ENCODE results near the gene CTNNA1. TPM values are rescaled to one million over a fixed set of nuclear protein-coding genes. Genes with fewer than 3 reads are reported as not detected.
A peak's percentile ranks its signal among the peaks of the same experiment; 100 is the strongest.

The CTNNA1 gene
- total RNA-seq, 2 donors from 2014 or later, result 107 to 140 TPM

DNA sequence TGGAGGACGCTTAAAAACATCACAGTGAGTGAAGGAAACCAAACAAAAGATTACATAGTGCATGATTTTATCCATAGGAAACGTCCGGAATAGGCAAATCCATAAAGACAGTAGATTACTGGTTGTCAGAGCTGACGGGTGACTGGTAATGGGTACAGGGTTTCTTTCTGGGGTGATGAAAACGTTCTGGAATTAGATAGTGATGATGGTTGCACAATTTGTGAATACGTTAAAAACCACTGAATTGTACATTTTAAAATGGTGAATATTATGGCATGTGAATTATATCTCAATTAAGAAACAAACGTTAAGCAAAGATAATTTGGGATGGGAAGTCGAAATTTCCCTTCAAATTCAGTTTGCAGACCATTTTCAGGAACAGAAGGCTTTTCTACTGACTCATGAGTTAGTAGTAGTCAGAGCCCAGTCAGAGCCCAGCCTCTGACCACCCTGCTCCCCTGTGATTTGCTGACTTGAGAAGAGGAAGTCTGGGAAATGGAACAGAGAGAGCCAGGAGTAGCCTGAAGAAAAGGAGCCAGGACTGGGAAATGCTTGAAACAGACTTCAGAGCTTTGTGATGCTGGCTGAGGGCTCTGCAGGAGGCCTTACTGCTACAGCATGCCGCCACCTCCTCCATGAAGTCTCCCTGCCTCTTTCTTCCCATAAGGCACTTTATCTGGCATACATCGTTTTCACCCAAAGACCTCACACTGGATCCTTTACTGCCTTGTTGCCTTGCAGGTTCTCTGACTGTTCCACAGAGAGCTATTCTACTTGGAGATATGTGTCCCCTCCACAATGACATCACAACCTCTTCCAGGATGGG, 46.4 kb upstream of the CTNNA1 start:
- intact Hi-C loops (cut with DNase I), result no loop called here
- peaks cover 4% of the 10 kb centered on the region for H3K4me1 ChIP-seq
- DNase-seq (peak in 2 of 4 donors; percentile 12 to 43), ATAC-seq (no peak)
- H3K9me3 ChIP-seq, result no peaks in the 10 kb centered on the region
- TF ChIP-seq POLR2A (IDR thresholded peaks at IDR 0.05) (no peak), CTCF (IDR thresholded peaks at IDR 0.05) (no peak)
- whole genome bisulfite sequencing, 2 donors, result 68 to 78% methylated on average over 10 of the region's 10 CpGs
- H3K27ac ChIP-seq, result no peak overlapping the region
- H3K36me3 ChIP-seq (replicated peaks in 1 of 2; ENCODE audit: insufficient read depth in 1 of 2, low read depth in 2 of 2), result no peaks in the 10 kb centered on the region
- no peaks in the 10 kb centered on the region for H3K27me3 ChIP-seq
- no peak overlapping the region for H3K4me3 ChIP-seq

DNA sequence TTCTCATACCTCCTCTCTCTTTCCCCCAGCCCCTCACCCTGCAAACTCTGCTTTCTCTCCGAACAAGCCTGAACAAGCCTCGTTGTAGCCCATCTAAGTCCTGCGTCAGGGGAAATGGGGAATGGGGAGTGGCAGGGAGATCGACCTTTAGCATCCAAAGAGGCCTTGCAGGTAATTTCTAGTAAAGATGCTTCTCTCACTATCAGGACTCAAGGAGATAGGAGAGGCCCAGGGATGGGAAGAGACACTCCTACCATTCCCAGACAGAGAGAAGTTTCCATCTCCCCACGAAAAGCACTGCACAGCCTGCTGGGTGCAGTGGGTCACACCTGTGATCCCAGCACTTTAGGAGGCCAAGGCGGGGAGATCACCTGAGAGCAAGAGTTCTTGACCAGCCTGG, 44.4 kb upstream of the CTNNA1 start:
- no peak overlapping the region for H3K4me3 ChIP-seq
- no peak for ATAC-seq
- WGBS, 2 donors, result 69 to 80% methylated on average over 6 of the region's 6 CpGs

DNA sequence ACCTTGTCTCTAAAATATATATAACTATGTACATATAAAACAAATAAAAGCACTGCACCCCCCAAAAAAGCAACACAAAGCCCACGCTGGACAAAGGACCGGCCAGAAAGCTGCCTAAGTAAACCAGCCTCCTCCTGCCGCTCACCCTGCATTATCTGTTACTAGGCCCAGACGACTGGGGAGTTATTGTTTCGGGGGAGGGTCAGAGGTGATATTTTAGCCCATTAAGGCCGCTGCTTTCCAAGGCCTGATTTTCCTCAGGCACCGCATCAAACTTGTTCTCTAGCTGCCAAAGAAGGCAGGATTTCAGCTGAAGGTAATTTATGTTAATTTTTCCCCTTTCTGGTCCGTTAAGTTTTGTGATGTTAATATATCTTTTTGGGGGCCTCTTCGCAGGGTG, 44.0 kb upstream of the CTNNA1 start:
- DNase-seq (no peak), ATAC-seq (no peak)
- TF ChIP-seq POLR2A (IDR thresholded peaks at IDR 0.05) (no peak), CTCF (IDR thresholded peaks at IDR 0.05) (no peak)
- Histone ChIP-seq H3K4me1 (peaks cover 4% of the 10 kb centered on the region), H3K9me3 (no peaks in the 10 kb centered on the region), H3K36me3 (replicated peaks in 1 of 2; ENCODE audit: insufficient read depth in 1 of 2, low read depth in 2 of 2) (no peaks in the 10 kb centered on the region), H3K4me3 (no peak overlapping the region), H3K27me3 (no peaks in the 10 kb centered on the region), H3K27ac (no peak overlapping the region)
- intact Hi-C loops (cut with DNase I), result no loop called here
- WGBS, 2 donors, result 77 to 79% methylated on average over 9 of the region's 9 CpGs

More for the DNA sequence above, 44.4 kb upstream of the CTNNA1 start:
- Histone ChIP-seq H3K9me3 (no peaks in the 10 kb centered on the region), H3K27me3 (no peaks in the 10 kb centered on the region), H3K36me3 (replicated peaks in 1 of 2; ENCODE audit: insufficient read depth in 1 of 2, low read depth in 2 of 2) (no peaks in the 10 kb centered on the region), H3K4me1 (peaks cover 4% of the 10 kb centered on the region), H3K27ac (no peak overlapping the region)
- intact Hi-C loops (cut with DNase I), result no loop called here
- TF ChIP-seq CTCF (IDR thresholded peaks at IDR 0.05) (no peak), POLR2A (IDR thresholded peaks at IDR 0.05) (no peak)
- DNase-seq, result no peak

DNA sequence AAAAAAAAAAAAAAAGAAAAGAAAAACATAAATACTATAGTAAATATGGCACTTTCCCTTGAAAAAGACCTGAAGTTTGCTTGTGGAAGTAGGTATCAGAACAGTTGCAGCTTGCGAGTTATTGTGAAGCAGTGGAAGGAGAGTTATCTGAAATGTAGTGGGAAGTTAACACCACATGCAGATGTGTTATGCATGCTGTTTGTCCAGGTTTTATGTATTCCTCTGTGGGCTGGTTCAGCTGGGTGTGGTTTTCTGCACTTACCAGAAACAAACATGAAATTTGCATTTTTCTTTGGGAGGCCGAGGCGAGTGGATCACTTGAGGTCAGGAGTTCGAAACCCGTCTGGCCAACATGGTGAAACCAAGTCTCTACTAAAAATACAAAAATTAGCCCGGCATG, 42.1 kb upstream of the CTNNA1 start:
- WGBS, 2 donors, result 94 to 95% methylated on average over 6 of the region's 6 CpGs
- ATAC-seq (no peak), DNase-seq (no peak)
- no peaks in the 10 kb centered on the region for H3K9me3 ChIP-seq
- H3K27ac ChIP-seq, result no peak overlapping the region
- H3K4me1 ChIP-seq, result no peaks in the 10 kb centered on the region
- H3K27me3 ChIP-seq, result no peaks in the 10 kb centered on the region
- no peaks in the 10 kb centered on the region for H3K36me3 ChIP-seq (replicated peaks in 1 of 2; ENCODE audit: insufficient read depth in 1 of 2, low read depth in 2 of 2)
- TF ChIP-seq CTCF (IDR thresholded peaks at IDR 0.05) (no peak), POLR2A (IDR thresholded peaks at IDR 0.05) (no peak)
- intact Hi-C loops (cut with DNase I), result no loop called here
- no peak overlapping the region for H3K4me3 ChIP-seq

DNA sequence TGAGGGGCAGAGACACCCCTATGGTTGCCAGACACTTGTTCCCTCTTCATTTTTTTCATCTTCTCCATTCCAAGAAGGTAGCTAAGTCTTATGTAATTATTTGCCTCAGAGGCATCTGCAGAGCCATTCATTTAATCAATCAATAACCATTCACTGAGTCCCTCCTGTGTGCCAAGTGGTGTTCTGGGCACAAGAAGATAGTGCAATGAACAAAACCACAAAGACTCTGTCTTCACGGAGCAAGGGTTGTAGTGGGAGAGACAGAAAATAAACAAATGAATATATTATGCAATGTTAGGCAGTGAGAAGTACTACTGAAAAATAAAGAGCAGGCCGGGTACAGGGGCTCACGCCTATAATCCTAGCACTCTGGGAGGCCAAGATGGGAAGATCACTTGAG, 41.4 kb upstream of the CTNNA1 start:
- TF ChIP-seq CTCF (IDR thresholded peaks at IDR 0.05) (no peak), POLR2A (IDR thresholded peaks at IDR 0.05) (no peak)
- ATAC-seq, result no peak
- Histone ChIP-seq H3K27me3 (no peaks in the 10 kb centered on the region), H3K27ac (no peak overlapping the region), H3K36me3 (replicated peaks in 1 of 2; ENCODE audit: insufficient read depth in 1 of 2, low read depth in 2 of 2) (no peaks in the 10 kb centered on the region), H3K9me3 (no peaks in the 10 kb centered on the region), H3K4me1 (no peaks in the 10 kb centered on the region), H3K4me3 (no peak overlapping the region)
- no peak for DNase-seq
- 65 to 71% methylated on average over 3 of the region's 3 CpGs for WGBS, 2 donors
- intact Hi-C loops (cut with DNase I), result no loop called here

Measured in body of pancreas (tissue), 4 donors.